ENCODE data around the gene BUD13. TPM values are rescaled to one million over a fixed set of nuclear protein-coding genes. Genes with fewer than 3 reads are reported as not detected.
"Not testable (repeated sequence)": the region's sequence is repeated elsewhere in the genome, so short reads cannot be mapped to it uniquely, and the experiment has no call there.

The BUD13 gene
- total and polyA plus RNA-seq, 2 donors from 2014 or later, result 11.7 to 14.1 TPM

- no peaks in the 10 kb centered on the region for H3K27me3 ChIP-seq (ENCODE audit: control insufficient read depth, insufficient read depth, low read length)
- peak overlapping the region in 1 of 2 donors; percentile 57 for H3K27ac ChIP-seq (ENCODE audit: low read depth in 2 of 2, low read length in 2 of 2)
- H3K4me1 ChIP-seq (ENCODE audit: control insufficient read depth in 2 of 3, insufficient read depth in 2 of 3, low read depth in 1 of 3, low read length in 3 of 3), result peaks cover 0 to 11% (median 9%) of the 10 kb centered on the region in 3 donors
- intact Hi-C loops (cut with DNase I), result no loop called here
- H3K9me3 ChIP-seq (ENCODE audit: control insufficient read depth in 2 of 3, insufficient read depth in 1 of 3, low read length in 3 of 3), result no peaks in the 10 kb centered on the region
- H3K4me3 ChIP-seq (ENCODE audit: low read length in 3 of 3), result peak overlapping the region; percentile 86 to 91 (median 89)
- H3K36me3 ChIP-seq (ENCODE audit: control insufficient read depth in 2 of 3, insufficient read depth in 3 of 3, low read length in 3 of 3), result peaks cover 2 to 11% (median 7%) of the 10 kb centered on the region in 3 donors
- TF ChIP-seq, protein P1, sequence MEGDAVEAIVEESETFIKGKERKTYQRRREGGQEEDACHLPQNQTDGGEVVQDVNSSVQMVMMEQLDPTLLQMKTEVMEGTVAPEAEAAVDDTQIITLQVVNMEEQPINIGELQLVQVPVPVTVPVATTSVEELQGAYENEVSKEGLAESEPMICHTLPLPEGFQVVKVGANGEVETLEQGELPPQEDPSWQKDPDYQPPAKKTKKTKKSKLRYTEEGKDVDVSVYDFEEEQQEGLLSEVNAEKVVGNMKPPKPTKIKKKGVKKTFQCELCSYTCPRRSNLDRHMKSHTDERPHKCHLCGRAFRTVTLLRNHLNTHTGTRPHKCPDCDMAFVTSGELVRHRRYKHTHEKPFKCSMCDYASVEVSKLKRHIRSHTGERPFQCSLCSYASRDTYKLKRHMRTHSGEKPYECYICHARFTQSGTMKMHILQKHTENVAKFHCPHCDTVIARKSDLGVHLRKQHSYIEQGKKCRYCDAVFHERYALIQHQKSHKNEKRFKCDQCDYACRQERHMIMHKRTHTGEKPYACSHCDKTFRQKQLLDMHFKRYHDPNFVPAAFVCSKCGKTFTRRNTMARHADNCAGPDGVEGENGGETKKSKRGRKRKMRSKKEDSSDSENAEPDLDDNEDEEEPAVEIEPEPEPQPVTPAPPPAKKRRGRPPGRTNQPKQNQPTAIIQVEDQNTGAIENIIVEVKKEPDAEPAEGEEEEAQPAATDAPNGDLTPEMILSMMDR (IDR thresholded peaks at IDR 0.05; ENCODE audit: borderline replicate concordance, extremely low read depth, insufficient read depth), result no peak
- FAIRE-seq (no peak), DNase-seq (no peak)
- H3K9ac ChIP-seq (ENCODE audit: low read length in 3 of 3), result peak overlapping the region; percentile 39 to 82 (median 72)
These were observed 663 bp upstream of the BUD13 start for GRCh38 chr11:116773203-116774097.

DNA sequence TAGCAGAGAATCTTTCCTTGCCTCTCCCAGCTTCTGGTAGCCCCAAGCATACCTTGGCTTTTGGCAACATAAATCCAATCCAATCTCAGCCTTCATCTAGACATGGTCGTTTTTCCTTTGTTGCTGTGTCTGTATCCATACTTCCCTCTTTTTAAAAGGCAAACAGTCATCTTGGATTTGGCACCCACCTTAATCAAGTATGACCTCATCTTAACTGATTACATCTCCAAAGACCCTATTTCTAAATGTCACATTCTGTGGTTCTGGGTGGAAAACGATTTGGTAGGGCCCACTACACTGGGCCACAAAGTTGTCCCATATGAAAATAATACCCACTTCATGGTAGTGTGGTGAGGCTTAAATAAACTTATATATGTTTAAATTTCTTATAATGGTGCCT, 852 bp downstream of the BUD13 start:
- intact Hi-C loops (cut with DNase I), result no loop called here

GRCh38 chr11:116762132-116762531, 10.7 kb downstream of the BUD13 start:
- intact Hi-C loops (cut with DNase I), result no loop called here
- DNase-seq (peak in 2 of 5 donors; percentile 26 to 74), FAIRE-seq (no peak)
- Histone ChIP-seq H3K27me3 (ENCODE audit: control insufficient read depth, insufficient read depth, low read length) (no peaks in the 10 kb centered on the region), H3K9me3 (ENCODE audit: control insufficient read depth in 2 of 3, insufficient read depth in 1 of 3, low read length in 3 of 3) (no peaks in the 10 kb centered on the region), H3K9ac (ENCODE audit: low read length in 3 of 3) (no peak overlapping the region), H3K4me3 (ENCODE audit: low read length in 3 of 3) (no peak overlapping the region), H3K36me3 (ENCODE audit: control insufficient read depth in 2 of 3, insufficient read depth in 3 of 3, low read length in 3 of 3) (peaks cover 22 to 44% (median 38%) of the 10 kb centered on the region in 3 donors), H3K4me1 (ENCODE audit: control insufficient read depth in 2 of 3, insufficient read depth in 2 of 3, low read depth in 1 of 3, low read length in 3 of 3) (no peaks in the 10 kb centered on the region), H3K27ac (ENCODE audit: low read depth in 2 of 2, low read length in 2 of 2) (no peak overlapping the region)
- TF ChIP-seq, protein P1 (IDR thresholded peaks at IDR 0.05; ENCODE audit: borderline replicate concordance, extremely low read depth, insufficient read depth), result no peak

More for the DNA sequence above, 852 bp downstream of the BUD13 start:
- DNase-seq (peak in 2 of 5 donors; percentile 24 to 26), FAIRE-seq (no peak)
- peak overlapping the region; percentile 86 to 91 (median 89) for H3K4me3 ChIP-seq (ENCODE audit: low read length in 3 of 3)
- peak overlapping the region; percentile 81 to 82 (median 82) for H3K9ac ChIP-seq (ENCODE audit: low read length in 3 of 3)
- H3K27ac ChIP-seq (ENCODE audit: low read depth in 2 of 2, low read length in 2 of 2), result no peak overlapping the region
- H3K27me3 ChIP-seq (ENCODE audit: control insufficient read depth, insufficient read depth, low read length), result no peaks in the 10 kb centered on the region
- H3K36me3 ChIP-seq (ENCODE audit: control insufficient read depth in 2 of 3, insufficient read depth in 3 of 3, low read length in 3 of 3), result peaks cover 0 to 5% (median 2%) of the 10 kb centered on the region in 3 donors
- H3K4me1 ChIP-seq (ENCODE audit: control insufficient read depth in 2 of 3, insufficient read depth in 2 of 3, low read depth in 1 of 3, low read length in 3 of 3), result peaks cover 0 to 11% (median 9%) of the 10 kb centered on the region in 3 donors
- TF ChIP-seq, protein P1 (IDR thresholded peaks at IDR 0.05; ENCODE audit: borderline replicate concordance, extremely low read depth, insufficient read depth), result no peak
- no peaks in the 10 kb centered on the region for H3K9me3 ChIP-seq (ENCODE audit: control insufficient read depth in 2 of 3, insufficient read depth in 1 of 3, low read length in 3 of 3)

DNA sequence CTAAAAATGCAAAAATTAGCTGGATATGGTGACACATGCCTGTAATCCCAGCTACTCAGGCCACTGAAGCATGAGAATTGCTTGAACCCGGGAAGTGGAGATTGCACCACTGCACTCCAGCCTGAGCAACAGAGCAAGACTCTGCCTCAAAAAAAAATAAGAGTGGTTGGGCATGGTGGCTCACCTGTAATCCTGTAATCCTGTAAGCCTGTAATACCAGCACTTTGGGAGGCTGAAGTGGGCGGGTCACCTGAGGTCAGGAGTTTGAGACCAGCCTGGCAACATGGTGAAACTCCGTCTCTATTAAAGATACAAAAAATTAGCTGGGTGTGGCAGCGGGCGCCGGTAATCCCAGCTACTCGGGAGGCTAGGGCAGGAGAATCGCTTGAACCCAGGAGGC, 16.7 kb downstream of the BUD13 start:
- H3K27me3 ChIP-seq (ENCODE audit: control insufficient read depth, insufficient read depth, low read length); H3K27ac ChIP-seq (ENCODE audit: low read depth in 2 of 2, low read length in 2 of 2); intact Hi-C loops (cut with DNase I); FAIRE-seq; DNase-seq; H3K9me3 ChIP-seq (ENCODE audit: control insufficient read depth in 2 of 3, insufficient read depth in 1 of 3, low read length in 3 of 3); H3K4me1 ChIP-seq (ENCODE audit: control insufficient read depth in 2 of 3, insufficient read depth in 2 of 3, low read depth in 1 of 3, low read length in 3 of 3); H3K9ac ChIP-seq (ENCODE audit: low read length in 3 of 3); H3K4me3 ChIP-seq (ENCODE audit: low read length in 3 of 3): not testable (repeated sequence)
- H3K36me3 ChIP-seq (ENCODE audit: control insufficient read depth in 2 of 3, insufficient read depth in 3 of 3, low read length in 3 of 3), result peaks cover 20 to 52% (median 34%) of the 10 kb centered on the region in 3 donors

Measured in kidney (tissue), 14 donors.